Transverse colon (tissue), 4 donors: Measurements from ENCODE around the gene NCOA3.

Source experiments
- CTCF ChIP-seq, 5 experiments: fragments of 200-600 bp in 3 of 5; fragments of 450-650 bp in 2 of 5; sonication (generic) in 3 of 5; IDR thresholded peaks; 1 replicate in 2 of 5; 2 replicates in 3 of 5; pipeline ENCODE4 v1.5.1; 2016 to 2017; ENCODE audit warnings: antibody characterized with exemption in 5 of 5, inconsistent platforms in 3 of 5, mild to moderate bottlenecking in 2 of 5, moderate library complexity in 1 of 5
- POLR2A ChIP-seq: fragments of 450-650 bp; IDR thresholded peaks from one replicate; pipeline ENCODE4 v1.6.1; 2016; ENCODE audit warnings: antibody characterized with exemption, mild to moderate bottlenecking, moderate library complexity
- POLR2AphosphoS5 ChIP-seq, 3 donors: sonication (generic); formaldehyde crosslinking; IDR thresholded peaks; one replicate each; pipeline ENCODE4 v1.6.1; 2016; ENCODE audit warnings: antibody characterized with exemption in 3 of 3

DNA sequence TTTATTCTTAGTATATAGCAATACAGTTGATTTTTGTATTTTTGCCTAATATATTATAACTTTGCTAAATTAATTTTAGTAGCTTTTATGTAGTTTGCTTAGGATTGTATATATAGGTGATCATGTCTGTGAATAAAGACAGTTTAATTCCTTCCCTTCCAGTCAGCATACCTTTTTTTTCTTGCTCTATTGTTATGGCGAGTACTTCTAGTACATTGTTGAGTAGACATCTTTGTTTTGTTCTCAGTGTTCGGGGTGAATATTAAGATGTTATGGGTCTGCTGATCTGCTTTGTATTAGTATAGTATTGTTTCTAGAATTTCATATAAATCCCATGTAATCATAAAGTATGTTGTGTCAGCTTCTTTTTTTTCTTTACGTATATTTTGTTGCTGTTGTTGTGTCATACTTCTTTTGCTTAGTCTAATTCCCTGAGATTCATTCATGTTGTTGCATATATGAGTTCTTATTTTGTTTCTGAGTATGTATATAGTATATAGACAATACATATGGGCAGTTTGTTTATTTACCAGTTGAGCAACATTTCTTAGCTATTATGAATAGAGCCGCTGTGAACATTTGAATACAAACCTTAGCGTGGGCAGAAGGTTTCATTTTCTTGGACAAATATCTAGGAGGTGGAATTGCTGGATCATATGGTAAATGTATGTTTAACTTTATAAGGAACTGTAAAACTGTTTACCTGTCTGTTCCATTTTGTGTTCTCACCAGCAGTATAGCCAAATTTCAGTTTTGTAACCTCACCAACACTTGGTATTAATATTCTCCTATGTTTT lies 25.5 kb downstream of the NCOA3 start:
- TF ChIP-seq CTCF (IDR thresholded peaks at IDR 0.05) (no peak), POLR2A (no peak), POLR2AphosphoS5 (IDR thresholded peaks at IDR 0.05) (no peak)
